Activated CD8-positive, alpha-beta T cell treated with anti-CD3 and anti-CD28 coated beads for 36 hours (primary cell): ENCODE measurements around the gene SIN3B. TPM values are rescaled to one million over a fixed set of nuclear protein-coding genes. Genes with fewer than 3 reads are reported as not detected.

Experiments used
- ATAC-seq: fragments of 200-7000 bp; cut with Tn5 transposase; one replicate; pipeline ENCODE4 v1.10.0; 2021; ENCODE audit warnings: mild to moderate bottlenecking, moderate library complexity
- CTCF ChIA-PET: fragments of 350-600 bp; sonication (Branson Sonifier 250); formaldehyde crosslinking; loops from one replicate; lab custom pipeline; 2021; ENCODE audit warnings: antibody characterized with exemption; lab: Charles Lee
- POLR2A ChIA-PET: fragments of 350-600 bp; sonication (Branson Sonifier 250); formaldehyde crosslinking; loops from one replicate; lab custom pipeline; 2021; ENCODE audit warnings: antibody characterized with exemption; lab: Charles Lee
- DNase-seq: peaks from one replicate; pipeline ENCODE4 v3.0.0-alpha.2; 2020
- H3K27ac Mint-ChIP-seq: one replicate; pipeline ENCODE4 v1.8.0; 2021; ENCODE audit warnings: mild to moderate bottlenecking, mixed read lengths
- H3K27me3 Mint-ChIP-seq: one replicate; pipeline ENCODE4 v1.8.0; 2021; ENCODE audit warnings: mixed read lengths
- H3K36me3 Mint-ChIP-seq: one replicate; pipeline ENCODE4 v1.8.0; 2021; ENCODE audit warnings: low read depth, mixed read lengths
- H3K4me1 Mint-ChIP-seq: one replicate; pipeline ENCODE4 v1.8.0; 2021; ENCODE audit warnings: low read depth, mixed read lengths
- H3K4me3 Mint-ChIP-seq: one replicate; pipeline ENCODE4 v1.8.0; 2021; ENCODE audit warnings: mild to moderate bottlenecking, moderate library complexity, mixed read lengths
- H3K9me3 Mint-ChIP-seq: one replicate; pipeline ENCODE4 v1.8.0; 2021; ENCODE audit warnings: mixed read lengths
- CTCF ChIP-seq: fragments of 200-600 bp; IDR thresholded peaks from one replicate; pipeline ENCODE4 v1.8.0; 2022; ENCODE audit warnings: antibody characterized with exemption, mild to moderate bottlenecking
- intact Hi-C: fragments of 100-400 bp; cut with micrococcal nuclease; formaldehyde crosslinking; loops from one replicate; pipeline ENCODE4 v1.10.0; 2022
- total RNA-seq, 2 experiments: library from RNA; stranded (reverse); gene quantifications; one replicate each; pipeline ENCODE4 v1.2.3, GENCODE V29; 2021

SIN3B gene
- total RNA-seq, 2 experiments from 2014 or later = 27.6 to 31.6 TPM

- no peak within 1 kb of the TSS for H3K4me3 Mint-ChIP-seq
- no peak within 1 kb of the TSS for H3K27ac Mint-ChIP-seq
- ChIA-PET CTCF (no interaction called here), POLR2A (no interaction called here)
- H3K27me3 Mint-ChIP-seq = peaks cover 32% of the 10 kb centered on the region
- TF ChIP-seq CTCF = no peak
- DNase-seq = peak; percentile 28
- intact Hi-C loops = no loop called here
- no peaks in the 10 kb centered on the region for H3K36me3 Mint-ChIP-seq
- H3K9me3 Mint-ChIP-seq = no peaks in the 10 kb centered on the region
- peak; percentile 33 for ATAC-seq
- peaks cover 5% of the 10 kb centered on the region for H3K4me1 Mint-ChIP-seq
Observed at GRCh38 chr19:16888629-16889365, 59.6 kb downstream of the SIN3B start, which contains the start of gene F2RL3. Gene F2RL3 (plus strand): TSS chr19:16888999. CDS start chr19:16889190, 191 bp downstream.

DNA sequence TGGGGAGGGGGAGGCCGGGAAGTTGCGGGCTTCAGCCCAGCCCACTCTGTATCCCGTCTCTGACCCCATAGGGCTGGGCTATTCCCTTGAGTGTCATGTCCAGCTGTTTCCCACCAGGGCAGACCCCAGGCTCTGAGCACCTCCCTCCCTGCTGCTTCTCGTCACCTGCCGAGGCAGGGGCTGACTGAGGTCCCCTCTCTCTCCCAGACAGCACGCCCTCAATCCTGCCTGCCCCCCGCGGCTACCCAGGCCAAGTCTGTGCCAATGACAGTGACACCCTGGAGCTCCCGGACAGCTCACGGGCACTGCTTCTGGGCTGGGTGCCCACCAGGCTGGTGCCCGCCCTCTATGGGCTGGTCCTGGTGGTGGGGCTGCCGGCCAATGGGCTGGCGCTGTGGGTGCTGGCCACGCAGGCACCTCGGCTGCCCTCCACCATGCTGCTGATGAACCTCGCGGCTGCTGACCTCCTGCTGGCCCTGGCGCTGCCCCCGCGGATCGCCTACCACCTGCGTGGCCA lies 60.2 kb downstream of the SIN3B start:
- Mint-ChIP-seq H3K27ac (no peak overlapping the region), H3K27me3 (peaks cover 37% of the 10 kb centered on the region), H3K36me3 (no peaks in the 10 kb centered on the region), H3K4me3 (no peak overlapping the region), H3K4me1 (peaks cover 5% of the 10 kb centered on the region), H3K9me3 (no peaks in the 10 kb centered on the region)
- ChIA-PET POLR2A (no interaction called here), CTCF (no interaction called here)
- TF ChIP-seq CTCF = no peak
- intact Hi-C loops = no loop called here
- DNase-seq = no peak
- no peak for ATAC-seq

DNA sequence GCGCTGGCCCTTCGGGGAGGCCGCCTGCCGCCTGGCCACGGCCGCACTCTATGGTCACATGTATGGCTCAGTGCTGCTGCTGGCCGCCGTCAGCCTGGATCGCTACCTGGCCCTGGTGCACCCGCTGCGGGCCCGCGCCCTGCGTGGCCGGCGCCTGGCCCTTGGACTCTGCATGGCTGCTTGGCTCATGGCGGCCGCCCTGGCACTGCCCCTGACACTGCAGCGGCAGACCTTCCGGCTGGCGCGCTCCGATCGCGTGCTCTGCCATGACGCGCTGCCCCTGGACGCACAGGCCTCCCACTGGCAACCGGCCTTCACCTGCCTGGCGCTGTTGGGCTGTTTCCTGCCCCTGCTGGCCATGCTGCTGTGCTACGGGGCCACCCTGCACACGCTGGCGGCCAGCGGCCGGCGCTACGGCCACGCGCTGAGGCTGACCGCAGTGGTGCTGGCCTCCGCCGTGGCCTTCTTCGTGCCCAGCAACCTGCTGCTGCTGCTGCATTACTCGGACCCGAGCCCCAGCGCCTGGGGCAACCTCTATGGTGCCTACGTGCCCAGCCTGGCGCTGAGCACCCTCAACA lies 60.8 kb downstream of the SIN3B start:
- POLR2A ChIA-PET = no interaction called here
- intact Hi-C loops = loop anchor here (10.0 kb wide), 1 partner anchor 115 kb away; no protein-coding TSS in a partner anchor
- no peak for ATAC-seq
- H3K9me3 Mint-ChIP-seq = no peaks in the 10 kb centered on the region
- no peaks in the 10 kb centered on the region for H3K36me3 Mint-ChIP-seq
- no peak for DNase-seq
- H3K4me3 Mint-ChIP-seq = no peak overlapping the region
- CTCF ChIA-PET = no interaction called here
- H3K27me3 Mint-ChIP-seq = peaks cover 43% of the 10 kb centered on the region
- no peak for TF ChIP-seq CTCF
- H3K27ac Mint-ChIP-seq = no peak overlapping the region
- H3K4me1 Mint-ChIP-seq = peaks cover 5% of the 10 kb centered on the region

GRCh38 chr19:16890461-16891184 lies 61.4 kb downstream of the SIN3B start:
- ATAC-seq (no peak), DNase-seq (no peak)
- no peak overlapping the region for H3K4me3 Mint-ChIP-seq
- ChIA-PET POLR2A (no interaction called here), CTCF (no interaction called here)
- no peak overlapping the region for H3K27ac Mint-ChIP-seq
- no peaks in the 10 kb centered on the region for H3K36me3 Mint-ChIP-seq
- TF ChIP-seq CTCF = no peak
- H3K4me1 Mint-ChIP-seq = peaks cover 9% of the 10 kb centered on the region
- intact Hi-C loops = loop anchor here (10.0 kb wide), 1 partner anchor 116 kb away; no protein-coding TSS in a partner anchor
- no peaks in the 10 kb centered on the region for H3K9me3 Mint-ChIP-seq
- peaks cover 48% of the 10 kb centered on the region for H3K27me3 Mint-ChIP-seq
